Small intestine (tissue), 7 donors: ENCODE measurements around the gene TNFAIP2. TPM values are rescaled to one million over a fixed set of nuclear protein-coding genes. Genes with fewer than 3 reads are reported as not detected.
A peak's percentile ranks its signal among the peaks of the same experiment; 100 is the strongest.
"Not testable (repeated sequence)": the region's sequence is repeated elsewhere in the genome, so short reads cannot be mapped to it uniquely, and the experiment has no call there.

ENCODE experiments used
- DNase-seq, 2 donors: peaks; one replicate each; pipeline versions ENCODE4 v3.0.0 to v3.0.0-alpha.2; 2013
- FAIRE-seq: peaks from 2 replicates; lab custom pipeline; 2012; peaks lifted over from hg19 to GRCh38; lab: Jason Lieb, UNC
- H3K27ac ChIP-seq, 3 donors: one replicate each; pipeline ENCODE4 v1.5.1; 2013; ENCODE audit warnings: low read length in 2 of 3, mild to moderate bottlenecking in 2 of 3, control low read depth in 1 of 3, inconsistent platforms in 1 of 3, low read depth in 1 of 3, moderate library complexity in 1 of 3
- H3K27me3 ChIP-seq, 3 donors: one replicate each; pipeline ENCODE4 v1.6.1; 2013; ENCODE audit warnings: low read length in 3 of 3, inconsistent platforms in 1 of 3; ENCODE audit not compliant: control insufficient read depth in 3 of 3, insufficient read depth in 3 of 3
- H3K36me3 ChIP-seq, 3 donors: one replicate each; pipeline ENCODE4 v1.6.1; 2013; ENCODE audit warnings: low read length in 3 of 3, inconsistent platforms in 1 of 3, low read depth in 1 of 3, mild to moderate bottlenecking in 1 of 3, moderate library complexity in 1 of 3; ENCODE audit not compliant: control insufficient read depth in 3 of 3, insufficient read depth in 2 of 3
- H3K4me1 ChIP-seq, 3 donors: one replicate each; pipeline ENCODE4 v1.6.1; 2013; ENCODE audit warnings: low read length in 2 of 3, inconsistent platforms in 1 of 3, low read depth in 1 of 3, mild to moderate bottlenecking in 1 of 3, moderate library complexity in 1 of 3; ENCODE audit not compliant: control insufficient read depth in 3 of 3, insufficient read depth in 2 of 3
- H3K4me3 ChIP-seq, 3 donors: one replicate each; pipeline ENCODE4 v1.5.1; 2013; ENCODE audit warnings: low read length in 3 of 3, control low read depth in 1 of 3, inconsistent platforms in 1 of 3, low read depth in 1 of 3, mild to moderate bottlenecking in 1 of 3, moderate library complexity in 1 of 3
- H3K9me3 ChIP-seq, 2 donors: one replicate each; pipeline ENCODE4 v1.6.1; 2013; ENCODE audit warnings: low read depth in 1 of 2, low read length in 1 of 2; ENCODE audit not compliant: control insufficient read depth in 2 of 2, insufficient read depth in 1 of 2
- WGBS, 3 donors: extraction: QIAGEN DNeasy Blood & Tissue Kit; methylation state at CpG; one replicate each; pipeline ENCODE4 v1.1.7; 2013; 5-methylcytosine and 5-hydroxymethylcytosine counted together
- polyA plus RNA-seq, 4 donors: library from polyadenylated mRNA; stranded (reverse) in 3 of 4; unstranded in 1 of 4; fragments of 200-250 nt in 3 of 4; fragments of 120-200 nt in 1 of 4; gene quantifications; one replicate each; pipeline versions ENCODE4 v1.2.1 to v1.2.3, GENCODE V29; 2013
- donor health status: healthy with polysubstance abuse.
- donor health status: control.
- donor health status: control.
- donor health status: Bipolar disorder and iron deficiency.
- donor health status: healthy.

TNFAIP2 gene
- polyA plus RNA-seq, 4 donors = 7.2 to 42.9 (median 15.4) TPM

- 70 to 85% (median 76%) methylated on average over 32 of the region's 32 CpGs for WGBS, 3 donors
- FAIRE-seq (no peak), DNase-seq (no peak)
- H3K4me3 ChIP-seq = no peak overlapping the region
- peaks cover 0 to 53% (median 0%) of the 10 kb centered on the region in 3 donors for H3K36me3 ChIP-seq
- peaks cover 0 to under 1% (median under 1%) of the 10 kb centered on the region in 3 donors for H3K27me3 ChIP-seq
- H3K9me3 ChIP-seq = no peaks in the 10 kb centered on the region
- H3K27ac ChIP-seq = peak overlapping the region in 1 of 3 donors; percentile 85
- peaks cover 0 to 27% (median 19%) of the 10 kb centered on the region in 3 donors for H3K4me1 ChIP-seq
Observed at GRCh38 chr14:103109535-103110441, 13.5 kb upstream of the TNFAIP2 start.

GRCh38 chr14:103110681-103111231 is 12.5 kb upstream of the TNFAIP2 start:
- Histone ChIP-seq H3K4me3 (no peak overlapping the region), H3K9me3 (peaks cover 0 to 6% of the 10 kb centered on the region in 2 donors), H3K36me3 (peaks cover 0 to 48% (median 0%) of the 10 kb centered on the region in 3 donors), H3K4me1 (peaks cover 0 to 25% (median 19%) of the 10 kb centered on the region in 3 donors), H3K27ac (peak overlapping the region in 1 of 3 donors; percentile 85), H3K27me3 (no peaks in the 10 kb centered on the region)
- no peak for DNase-seq
- WGBS, 3 donors = 48 to 67% (median 59%) methylated on average over 14 of the region's 14 CpGs
- FAIRE-seq = no peak

- DNase-seq (no peak), FAIRE-seq (no peak)
- Histone ChIP-seq H3K27ac (peak overlapping the region in 1 of 3 donors; percentile 85), H3K4me1 (peaks cover 0 to 25% (median 19%) of the 10 kb centered on the region in 3 donors), H3K36me3 (peaks cover 0 to 43% (median 0%) of the 10 kb centered on the region in 3 donors), H3K27me3 (no peaks in the 10 kb centered on the region), H3K9me3 (peaks cover 0 to 6% of the 10 kb centered on the region in 2 donors), H3K4me3 (no peak overlapping the region)
- 54 to 60% (median 55%) methylated on average over 6 of the region's 6 CpGs for WGBS, 3 donors
Observed at GRCh38 chr14:103111232-103111868, 11.9 kb upstream of the TNFAIP2 start.

- Histone ChIP-seq H3K36me3 (peaks cover 0 to 31% (median 0%) of the 10 kb centered on the region in 3 donors), H3K27me3 (no peaks in the 10 kb centered on the region), H3K4me3 (no peak overlapping the region), H3K27ac (peak overlapping the region in 2 of 3 donors; percentile 9 to 85), H3K4me1 (peaks cover 0 to 25% (median 19%) of the 10 kb centered on the region in 3 donors), H3K9me3 (peaks cover 0 to 11% of the 10 kb centered on the region in 2 donors)
- no peak for FAIRE-seq
- DNase-seq = no peak
- WGBS, 3 donors = 52 to 65% (median 56%) methylated on average over 11 of the region's 11 CpGs
Observed at GRCh38 chr14:103112400-103113243, 10.6 kb upstream of the TNFAIP2 start.

- Histone ChIP-seq H3K27ac (peak overlapping the region in 1 of 3 donors; percentile 9), H3K9me3 (peaks cover 0 to 11% of the 10 kb centered on the region in 2 donors), H3K27me3 (no peaks in the 10 kb centered on the region), H3K4me3 (no peak overlapping the region), H3K36me3 (peaks cover 0 to 24% (median 0%) of the 10 kb centered on the region in 3 donors), H3K4me1 (peaks cover 0 to 28% (median 19%) of the 10 kb centered on the region in 3 donors)
- 71 to 75% (median 73%) methylated on average over 3 to 5 of the region's 5 CpGs for WGBS, 3 donors
- FAIRE-seq = no peak
- no peak for DNase-seq
Observed at GRCh38 chr14:103113303-103113702, 10.0 kb upstream of the TNFAIP2 start.

GRCh38 chr14:103113774-103114173 is 9.5 kb upstream of the TNFAIP2 start:
- Histone ChIP-seq H3K27ac (no peak overlapping the region), H3K9me3 (peaks cover 0 to 11% of the 10 kb centered on the region in 2 donors), H3K4me1 (peaks cover 0 to 26% (median 19%) of the 10 kb centered on the region in 3 donors), H3K4me3 (no peak overlapping the region), H3K27me3 (no peaks in the 10 kb centered on the region), H3K36me3 (peaks cover 0 to 19% (median 0%) of the 10 kb centered on the region in 3 donors)
- 83 to 95% (median 88%) methylated on average over 8 to 13 of the region's 13 CpGs for WGBS, 3 donors
- FAIRE-seq = no peak
- DNase-seq = no peak

- H3K27ac ChIP-seq = peak overlapping the region; percentile 30 to 83 (median 60)
- peaks cover 0 to 11% of the 10 kb centered on the region in 2 donors for H3K9me3 ChIP-seq
- peak overlapping the region in 1 of 3 donors; percentile 3 for H3K4me3 ChIP-seq
- H3K4me1 ChIP-seq = peaks cover 0 to 25% (median 19%) of the 10 kb centered on the region in 3 donors
- peaks cover 0 to 12% (median 0%) of the 10 kb centered on the region in 3 donors for H3K36me3 ChIP-seq
- not testable (repeated sequence) for H3K27me3 ChIP-seq
- peak in 1 of 2 donors; percentile 96 for DNase-seq
- peak; percentile 74 for FAIRE-seq
- 18 to 40% (median 26%) methylated on average over 12 of the region's 12 CpGs for WGBS, 3 donors
Observed at GRCh38 chr14:103115086-103115679, 8.1 kb upstream of the TNFAIP2 start.
